ENCODE data around the gene GCNT2. TPM values are rescaled to one million over a fixed set of nuclear protein-coding genes. Genes with fewer than 3 reads are reported as not detected.

Gene GCNT2
- polyA plus RNA-seq (2013, experiment 1 of 4) = 19.4 TPM
- 18.0 TPM for polyA plus RNA-seq (2013, experiment 2 of 4)
- 14.4 TPM for polyA plus RNA-seq (2013, experiment 3 of 4)
- 15.6 TPM for polyA plus RNA-seq (2013, experiment 4 of 4)

- no peak within 1 kb of the TSS for H3K4me3 ChIP-seq (ENCODE audit: insufficient read depth, low read depth, low read length)
- no peaks in the 10 kb centered on the region for H3K36me3 ChIP-seq (ENCODE audit: control insufficient read depth, insufficient read depth, low read length)
- WGBS, 2 experiments = 21 to 25% methylated on average over 12 of the region's 12 CpGs
- no peaks in the 10 kb centered on the region for H3K9me3 ChIP-seq (ENCODE audit: control insufficient read depth, low read length)
- no peaks in the 10 kb centered on the region for H3K27me3 ChIP-seq (ENCODE audit: control insufficient read depth, insufficient read depth, low read length, poor library complexity, severe bottlenecking)
- H3K4me1 ChIP-seq (ENCODE audit: control insufficient read depth, insufficient read depth, low read length) = peaks cover 9% of the 10 kb centered on the region
- peak within 1 kb of the TSS; percentile 38 for H3K27ac ChIP-seq (ENCODE audit: insufficient read depth, low read depth, low read length, poor library complexity, severe bottlenecking)
Measured at GRCh38 chr6:10521104-10521808, at the start of gene GCNT2. Gene GCNT2, plus strand, starts transcription at chr6:10521351. Its CDS starts 7,561 bp downstream, at chr6:10528912.

DNA sequence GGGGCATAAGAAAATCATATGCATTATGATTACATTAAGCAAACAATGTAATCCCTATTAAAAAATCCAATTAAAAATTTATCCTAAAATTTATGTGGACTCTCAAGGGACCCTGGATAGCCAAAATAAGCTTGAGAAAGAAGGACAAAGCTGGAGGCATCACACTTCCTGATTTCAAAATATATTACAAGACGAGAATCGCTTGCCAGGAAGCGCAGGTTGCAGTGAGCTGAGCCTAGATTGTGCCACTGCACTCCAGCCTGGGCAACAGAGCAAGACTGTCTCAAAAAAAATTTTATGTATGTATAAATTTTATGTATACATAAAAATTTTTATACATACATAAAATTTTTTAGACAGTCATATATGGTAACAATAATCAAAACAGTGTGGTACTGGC lies 48.5 kb upstream of the GCNT2 start:
- no peak overlapping the region for H3K4me3 ChIP-seq (ENCODE audit: insufficient read depth, low read depth, low read length)
- 67 to 98% methylated on average over 3 of the region's 3 CpGs for WGBS, 2 experiments
- no peaks in the 10 kb centered on the region for H3K9me3 ChIP-seq (ENCODE audit: control insufficient read depth, low read length)

DNA sequence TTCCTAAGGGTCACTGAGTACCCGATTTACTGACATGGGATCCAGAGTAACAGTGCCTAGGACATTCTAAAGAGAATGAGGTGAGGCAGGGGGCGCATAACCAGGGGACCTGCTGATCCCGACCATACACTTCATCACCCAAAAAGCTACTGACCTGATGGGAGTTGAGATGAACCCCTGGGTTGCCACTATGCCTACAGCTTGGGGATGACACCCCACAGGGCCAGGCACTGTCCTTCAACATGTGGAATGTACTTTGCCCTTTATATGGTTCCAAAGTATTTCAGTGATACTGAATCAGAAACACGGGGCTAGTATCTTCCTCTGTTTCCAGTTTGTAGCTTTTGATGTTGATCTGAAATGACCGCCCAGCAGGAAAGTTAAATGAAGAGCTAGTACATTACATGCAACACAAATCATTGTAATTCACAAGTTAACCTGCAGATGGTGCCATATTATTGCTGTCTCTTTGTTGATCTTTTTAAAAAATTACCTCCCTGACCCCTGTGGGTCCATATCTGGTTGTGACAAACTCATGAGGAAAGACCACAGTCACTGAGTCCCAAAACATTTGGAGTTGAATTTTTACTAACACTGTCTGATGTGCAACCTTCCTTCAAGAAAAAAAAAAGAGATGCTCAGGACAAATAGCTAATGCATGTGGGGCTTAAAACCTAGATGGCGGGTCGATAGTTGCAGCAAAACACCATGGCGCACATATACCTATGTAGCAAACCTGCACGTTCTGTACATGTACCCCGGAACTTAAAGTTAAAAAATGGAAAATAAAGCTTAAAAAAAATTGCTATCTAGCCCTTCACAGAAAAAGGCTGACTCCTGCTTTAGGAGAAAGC lies 42.7 kb upstream of the GCNT2 start:
- Histone ChIP-seq H3K27me3 (ENCODE audit: control insufficient read depth, insufficient read depth, low read length, poor library complexity, severe bottlenecking) (no peaks in the 10 kb centered on the region), H3K4me3 (ENCODE audit: insufficient read depth, low read depth, low read length) (no peak overlapping the region), H3K36me3 (ENCODE audit: control insufficient read depth, insufficient read depth, low read length) (no peaks in the 10 kb centered on the region), H3K9me3 (ENCODE audit: control insufficient read depth, low read length) (no peaks in the 10 kb centered on the region), H3K27ac (ENCODE audit: insufficient read depth, low read depth, low read length, poor library complexity, severe bottlenecking) (no peak overlapping the region), H3K4me1 (ENCODE audit: control insufficient read depth, insufficient read depth, low read length) (no peaks in the 10 kb centered on the region)
- WGBS, 2 experiments = 63 to 66% methylated on average over 10 of the region's 10 CpGs

More for the DNA sequence above, 48.5 kb upstream of the GCNT2 start:
- Histone ChIP-seq H3K36me3 (ENCODE audit: control insufficient read depth, insufficient read depth, low read length) (no peaks in the 10 kb centered on the region), H3K27me3 (ENCODE audit: control insufficient read depth, insufficient read depth, low read length, poor library complexity, severe bottlenecking) (no peaks in the 10 kb centered on the region), H3K27ac (ENCODE audit: insufficient read depth, low read depth, low read length, poor library complexity, severe bottlenecking) (no peak overlapping the region), H3K4me1 (ENCODE audit: control insufficient read depth, insufficient read depth, low read length) (no peaks in the 10 kb centered on the region)

DNA sequence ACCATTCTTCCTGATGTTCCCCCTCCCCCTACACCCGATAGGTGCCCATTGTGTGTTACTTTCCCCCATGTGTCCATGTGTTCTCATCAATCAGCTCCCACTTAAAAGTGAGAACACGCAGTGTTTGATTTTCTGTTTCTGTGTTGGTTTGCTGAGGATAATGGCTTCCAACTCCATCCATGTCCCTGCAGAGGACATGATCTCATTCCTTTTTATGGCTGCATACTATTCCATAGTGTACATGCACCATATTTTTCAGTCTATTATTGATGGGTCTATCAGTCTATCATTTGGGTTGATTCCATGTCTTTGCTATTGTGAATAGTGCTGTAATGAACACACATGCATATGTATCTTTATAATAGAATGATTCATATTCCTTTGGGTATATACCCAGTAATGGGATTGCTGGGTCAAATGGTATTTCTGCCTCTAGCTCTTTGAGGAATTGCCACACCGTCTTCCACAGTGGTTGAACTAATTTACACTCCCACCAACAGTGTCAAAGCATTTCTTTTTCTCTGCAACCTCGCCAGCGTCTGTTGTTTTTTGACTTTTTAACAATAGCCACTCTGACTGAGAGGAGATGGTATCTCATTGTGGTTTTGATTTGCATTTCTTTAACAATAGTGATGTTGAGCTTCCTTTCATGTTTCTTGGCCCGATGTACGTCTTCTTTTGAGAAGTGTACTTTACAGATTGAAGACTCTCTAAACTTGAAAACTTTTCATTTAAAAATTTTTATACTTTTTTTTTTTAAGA lies 41.0 kb upstream of the GCNT2 start:
- no peaks in the 10 kb centered on the region for H3K4me1 ChIP-seq (ENCODE audit: control insufficient read depth, insufficient read depth, low read length)
- H3K27me3 ChIP-seq (ENCODE audit: control insufficient read depth, insufficient read depth, low read length, poor library complexity, severe bottlenecking) = no peaks in the 10 kb centered on the region
- no peak overlapping the region for H3K4me3 ChIP-seq (ENCODE audit: insufficient read depth, low read depth, low read length)
- no peaks in the 10 kb centered on the region for H3K9me3 ChIP-seq (ENCODE audit: control insufficient read depth, low read length)
- no peaks in the 10 kb centered on the region for H3K36me3 ChIP-seq (ENCODE audit: control insufficient read depth, insufficient read depth, low read length)
- 48 to 54% methylated on average over 5 to 7 of the region's 7 CpGs for WGBS, 2 experiments
- H3K27ac ChIP-seq (ENCODE audit: insufficient read depth, low read depth, low read length, poor library complexity, severe bottlenecking) = no peak overlapping the region

- Histone ChIP-seq H3K27me3 (ENCODE audit: control insufficient read depth, insufficient read depth, low read length, poor library complexity, severe bottlenecking) (no peaks in the 10 kb centered on the region), H3K36me3 (ENCODE audit: control insufficient read depth, insufficient read depth, low read length) (no peaks in the 10 kb centered on the region), H3K27ac (ENCODE audit: insufficient read depth, low read depth, low read length, poor library complexity, severe bottlenecking) (no peak overlapping the region), H3K9me3 (ENCODE audit: control insufficient read depth, low read length) (no peaks in the 10 kb centered on the region), H3K4me1 (ENCODE audit: control insufficient read depth, insufficient read depth, low read length) (no peaks in the 10 kb centered on the region), H3K4me3 (ENCODE audit: insufficient read depth, low read depth, low read length) (no peak overlapping the region)
- 67 to 85% methylated on average over 1 of the region's 1 CpG for WGBS, 2 experiments
Measured at GRCh38 chr6:10481101-10481500, 40.0 kb upstream of the GCNT2 start.

DNA sequence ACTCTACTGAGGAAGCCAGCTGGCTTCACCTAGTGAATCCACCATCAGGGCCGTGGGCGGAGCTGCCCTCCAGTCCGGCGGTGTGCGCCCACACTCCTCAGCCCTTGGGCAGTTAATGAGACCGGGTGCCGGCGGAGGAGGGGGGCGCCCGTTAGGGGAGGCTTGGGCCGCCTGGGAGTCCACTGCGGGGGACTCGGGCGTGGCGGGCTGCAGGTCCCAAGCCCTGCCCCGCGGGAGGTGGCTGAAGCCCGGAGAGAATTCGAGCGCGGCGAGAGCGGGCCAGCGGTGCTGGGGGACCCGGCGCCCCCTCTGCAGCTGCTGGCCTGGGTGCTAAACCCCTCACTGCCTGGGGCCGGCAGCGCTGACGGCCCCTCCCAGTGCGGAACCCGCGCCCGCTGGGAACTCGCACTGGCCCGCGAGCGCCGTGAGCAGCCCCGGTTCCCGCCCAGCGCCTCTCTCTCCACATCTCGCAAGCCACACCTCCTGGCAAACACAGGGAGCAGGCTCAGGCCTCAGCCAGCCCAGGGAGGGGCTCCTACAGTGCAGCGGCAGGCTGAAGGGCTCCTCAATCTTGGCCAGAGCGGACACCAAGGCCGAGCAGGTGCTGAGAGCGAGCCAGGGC lies 38.4 kb upstream of the GCNT2 start:
- H3K27ac ChIP-seq (ENCODE audit: insufficient read depth, low read depth, low read length, poor library complexity, severe bottlenecking) = no peak overlapping the region
- no peak overlapping the region for H3K4me3 ChIP-seq (ENCODE audit: insufficient read depth, low read depth, low read length)
- H3K27me3 ChIP-seq (ENCODE audit: control insufficient read depth, insufficient read depth, low read length, poor library complexity, severe bottlenecking) = no peaks in the 10 kb centered on the region
- no peaks in the 10 kb centered on the region for H3K36me3 ChIP-seq (ENCODE audit: control insufficient read depth, insufficient read depth, low read length)
- H3K9me3 ChIP-seq (ENCODE audit: control insufficient read depth, low read length) = no peaks in the 10 kb centered on the region
- no peaks in the 10 kb centered on the region for H3K4me1 ChIP-seq (ENCODE audit: control insufficient read depth, insufficient read depth, low read length)
- 95 to 96% methylated on average over 46 of the region's 46 CpGs for WGBS, 2 experiments

- no peaks in the 10 kb centered on the region for H3K36me3 ChIP-seq (ENCODE audit: control insufficient read depth, insufficient read depth, low read length)
- no peaks in the 10 kb centered on the region for H3K4me1 ChIP-seq (ENCODE audit: control insufficient read depth, insufficient read depth, low read length)
- 92 to 100% methylated on average over 2 of the region's 3 CpGs for WGBS, 2 experiments
- H3K4me3 ChIP-seq (ENCODE audit: insufficient read depth, low read depth, low read length) = no peak overlapping the region
- no peak overlapping the region for H3K27ac ChIP-seq (ENCODE audit: insufficient read depth, low read depth, low read length, poor library complexity, severe bottlenecking)
- H3K27me3 ChIP-seq (ENCODE audit: control insufficient read depth, insufficient read depth, low read length, poor library complexity, severe bottlenecking) = no peaks in the 10 kb centered on the region
- H3K9me3 ChIP-seq (ENCODE audit: control insufficient read depth, low read length) = no peaks in the 10 kb centered on the region
Measured at GRCh38 chr6:10484912-10485311, 36.2 kb upstream of the GCNT2 start.

- Histone ChIP-seq H3K4me1 (ENCODE audit: control insufficient read depth, insufficient read depth, low read length) (no peaks in the 10 kb centered on the region), H3K36me3 (ENCODE audit: control insufficient read depth, insufficient read depth, low read length) (no peaks in the 10 kb centered on the region), H3K9me3 (ENCODE audit: control insufficient read depth, low read length) (no peaks in the 10 kb centered on the region), H3K27ac (ENCODE audit: insufficient read depth, low read depth, low read length, poor library complexity, severe bottlenecking) (no peak overlapping the region), H3K27me3 (ENCODE audit: control insufficient read depth, insufficient read depth, low read length, poor library complexity, severe bottlenecking) (no peaks in the 10 kb centered on the region), H3K4me3 (ENCODE audit: insufficient read depth, low read depth, low read length) (no peak overlapping the region)
- WGBS, 2 experiments = 88 to 96% methylated on average over 7 of the region's 7 CpGs
Measured at GRCh38 chr6:10485406-10485805, 35.7 kb upstream of the GCNT2 start.

GRCh38 chr6:10486215-10486614 lies 34.9 kb upstream of the GCNT2 start:
- no peak overlapping the region for H3K27ac ChIP-seq (ENCODE audit: insufficient read depth, low read depth, low read length, poor library complexity, severe bottlenecking)
- no peaks in the 10 kb centered on the region for H3K27me3 ChIP-seq (ENCODE audit: control insufficient read depth, insufficient read depth, low read length, poor library complexity, severe bottlenecking)
- H3K4me3 ChIP-seq (ENCODE audit: insufficient read depth, low read depth, low read length) = no peak overlapping the region
- H3K36me3 ChIP-seq (ENCODE audit: control insufficient read depth, insufficient read depth, low read length) = no peaks in the 10 kb centered on the region
- no peaks in the 10 kb centered on the region for H3K9me3 ChIP-seq (ENCODE audit: control insufficient read depth, low read length)
- no peaks in the 10 kb centered on the region for H3K4me1 ChIP-seq (ENCODE audit: control insufficient read depth, insufficient read depth, low read length)
- 87 to 89% methylated on average over 4 of the region's 4 CpGs for WGBS, 2 experiments

All from ectodermal cell (in vitro differentiated cells).